GM21723 (cell line): ENCODE results near the gene GDPD5.

ENCODE experiments used
- ATAC-seq: cut with Tn5 transposase; IDR thresholded peaks from one replicate; pipeline ENCODE4 v1.9.1; 2021; ENCODE audit warnings: mild to moderate bottlenecking, moderate library complexity; ENCODE audit not compliant: unreplicated experiment

The GDPD5 gene, protein sequence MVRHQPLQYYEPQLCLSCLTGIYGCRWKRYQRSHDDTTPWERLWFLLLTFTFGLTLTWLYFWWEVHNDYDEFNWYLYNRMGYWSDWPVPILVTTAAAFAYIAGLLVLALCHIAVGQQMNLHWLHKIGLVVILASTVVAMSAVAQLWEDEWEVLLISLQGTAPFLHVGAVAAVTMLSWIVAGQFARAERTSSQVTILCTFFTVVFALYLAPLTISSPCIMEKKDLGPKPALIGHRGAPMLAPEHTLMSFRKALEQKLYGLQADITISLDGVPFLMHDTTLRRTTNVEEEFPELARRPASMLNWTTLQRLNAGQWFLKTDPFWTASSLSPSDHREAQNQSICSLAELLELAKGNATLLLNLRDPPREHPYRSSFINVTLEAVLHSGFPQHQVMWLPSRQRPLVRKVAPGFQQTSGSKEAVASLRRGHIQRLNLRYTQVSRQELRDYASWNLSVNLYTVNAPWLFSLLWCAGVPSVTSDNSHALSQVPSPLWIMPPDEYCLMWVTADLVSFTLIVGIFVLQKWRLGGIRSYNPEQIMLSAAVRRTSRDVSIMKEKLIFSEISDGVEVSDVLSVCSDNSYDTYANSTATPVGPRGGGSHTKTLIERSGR

DNA sequence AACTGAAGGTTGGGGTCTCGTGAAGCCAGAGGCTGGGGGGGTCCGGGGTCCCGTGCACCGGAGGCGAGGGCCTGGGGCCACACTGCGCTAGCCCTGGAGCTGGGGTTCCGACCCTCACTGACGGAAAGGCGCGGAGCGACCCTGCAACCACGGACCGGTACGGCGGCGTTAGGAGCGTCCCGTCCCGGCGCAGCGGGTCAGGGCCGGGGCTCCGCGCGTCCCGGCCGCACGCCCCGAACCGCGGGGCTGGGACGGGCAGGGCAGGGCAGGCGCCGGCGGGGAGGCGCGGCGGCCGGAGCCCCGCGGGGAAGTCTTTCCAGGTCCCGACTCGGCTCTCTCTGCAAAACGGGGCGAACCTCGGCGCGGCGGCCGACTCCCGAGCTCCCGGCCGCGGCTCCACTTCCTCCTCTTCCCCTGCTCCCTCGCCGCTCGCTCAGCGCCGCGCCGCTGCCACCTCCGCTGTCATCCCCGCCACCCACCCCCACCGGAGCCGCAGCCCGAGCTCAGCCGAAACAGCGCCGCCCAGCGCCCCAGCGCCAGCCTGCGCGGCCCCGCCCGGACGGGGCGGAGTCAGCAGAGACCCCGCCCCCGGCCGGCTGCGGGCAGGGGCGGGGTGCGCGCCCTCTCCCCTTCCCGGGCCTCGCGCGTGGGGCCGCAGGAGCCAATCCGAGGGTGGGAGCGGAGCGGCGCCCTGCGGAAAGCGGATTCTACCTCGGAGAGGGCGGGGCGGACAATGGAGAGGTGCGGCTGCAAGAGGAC, at the start of gene GDPD5:
TSS of gene GDPD5 (minus strand) at position 509 of the 759 bp plus-strand sequence. CDS start 48,206 bp downstream, outside the sequence.
- peak; percentile 75 for ATAC-seq

DNA sequence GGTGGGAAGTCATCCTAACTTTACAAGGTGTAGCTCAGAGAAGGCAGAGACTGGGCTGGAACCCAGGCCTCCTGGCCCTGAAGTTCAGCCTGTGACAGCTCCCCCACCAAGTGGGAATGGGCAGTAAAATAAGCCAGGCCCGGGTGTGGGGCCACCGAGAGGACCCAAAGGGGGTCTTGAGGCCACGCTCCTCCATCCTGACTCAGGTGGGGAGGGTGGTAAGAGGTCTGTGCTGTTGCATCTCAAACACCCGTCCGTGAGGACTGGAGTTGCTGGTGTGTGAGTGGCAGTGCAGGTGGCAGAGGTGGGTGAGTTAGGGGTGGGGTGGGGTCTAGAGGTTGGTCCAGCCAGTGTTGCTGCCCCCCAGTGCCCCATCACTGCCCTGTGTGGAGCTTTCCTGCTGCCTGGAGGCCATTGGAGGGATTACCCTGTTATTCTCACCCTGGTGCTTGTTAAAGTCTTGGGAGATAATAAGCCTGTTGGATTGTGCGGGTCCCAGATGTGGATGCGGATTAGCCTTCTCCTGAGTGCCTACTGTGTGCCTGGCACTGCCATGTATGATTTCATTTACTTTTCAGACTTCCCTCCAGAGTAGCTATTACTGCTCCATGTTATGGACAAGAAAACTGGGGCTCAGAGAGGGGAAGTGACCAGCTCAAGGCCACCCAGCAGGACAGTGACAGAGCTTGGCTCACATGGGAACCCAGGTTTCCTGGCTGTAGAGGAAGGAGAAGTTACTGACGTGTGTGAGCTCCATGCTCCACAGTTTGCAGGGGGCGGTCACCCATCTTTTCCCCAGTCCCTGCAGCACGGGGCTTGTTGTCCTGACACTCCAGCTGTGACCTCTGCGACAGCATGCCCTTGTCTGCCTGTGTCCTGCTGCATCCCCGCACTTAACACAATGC, 49.2 kb upstream of the GDPD5 start:
- ATAC-seq: no peak

GRCh38 chr11:75572744-75573143, 47.0 kb upstream of the GDPD5 start:
- ATAC-seq: no peak

DNA sequence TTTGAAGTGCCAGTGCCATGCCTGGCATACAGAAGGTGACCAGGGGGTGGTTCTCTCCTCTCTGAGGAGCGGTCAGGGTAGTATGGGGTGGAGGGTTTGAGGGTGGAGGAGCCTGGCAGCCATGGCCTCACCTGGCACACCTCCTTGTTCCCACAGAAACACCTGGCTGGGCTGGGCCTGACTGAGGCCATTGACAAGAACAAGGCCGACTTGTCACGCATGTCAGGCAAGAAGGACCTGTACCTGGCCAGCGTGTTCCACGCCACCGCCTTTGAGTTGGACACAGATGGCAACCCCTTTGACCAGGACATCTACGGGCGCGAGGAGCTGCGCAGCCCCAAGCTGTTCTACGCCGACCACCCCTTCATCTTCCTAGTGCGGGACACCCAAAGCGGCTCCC, 45.9 kb upstream of the GDPD5 start:
- ATAC-seq: no peak

- ATAC-seq: no peak
Observed at GRCh38 chr11:75570559-75571139, 44.9 kb upstream of the GDPD5 start.

GRCh38 chr11:75568616-75569219, 43.0 kb upstream of the GDPD5 start:
- no peak for ATAC-seq

DNA sequence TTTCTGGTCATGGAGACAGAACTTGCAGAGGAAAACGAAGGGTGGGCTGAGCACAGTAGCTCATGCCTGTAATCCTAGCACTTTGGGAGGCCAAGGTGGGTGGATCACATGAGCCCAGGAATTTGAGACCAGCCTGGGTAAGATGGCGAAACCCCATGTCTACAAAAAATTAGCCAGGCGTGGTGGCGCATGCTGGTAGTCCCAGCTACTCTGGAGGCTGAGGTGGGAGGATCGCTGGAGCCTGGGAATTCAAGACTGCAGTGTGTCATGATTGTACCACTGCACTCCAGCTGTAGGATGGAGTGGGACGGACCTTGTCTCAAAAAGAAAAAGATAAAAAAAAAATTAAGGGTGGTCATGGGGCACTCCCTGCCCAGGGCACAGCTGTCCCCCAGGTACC, 42.2 kb upstream of the GDPD5 start:
- ATAC-seq: no peak

DNA sequence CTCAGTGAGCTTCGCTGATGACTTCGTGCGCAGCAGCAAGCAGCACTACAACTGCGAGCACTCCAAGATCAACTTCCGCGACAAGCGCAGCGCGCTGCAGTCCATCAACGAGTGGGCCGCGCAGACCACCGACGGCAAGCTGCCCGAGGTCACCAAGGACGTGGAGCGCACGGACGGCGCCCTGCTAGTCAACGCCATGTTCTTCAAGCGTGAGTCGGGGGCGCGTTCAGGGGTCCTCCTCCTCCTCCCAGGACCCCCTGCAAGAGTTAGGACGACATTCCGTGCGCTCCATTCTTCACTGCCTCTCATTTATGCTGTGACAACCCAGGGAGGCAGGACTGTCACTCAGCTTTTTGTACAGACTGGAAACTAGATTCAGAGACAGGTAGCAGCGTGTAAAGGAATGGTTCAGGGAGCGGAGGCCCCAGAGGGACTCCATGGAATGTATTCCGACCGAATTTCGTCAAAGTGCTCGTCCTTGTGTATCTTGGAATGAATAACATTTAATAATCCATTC, 41.1 kb upstream of the GDPD5 start:
- ATAC-seq: no peak

- no peak for ATAC-seq
Observed at GRCh38 chr11:75565916-75566762, 40.4 kb upstream of the GDPD5 start.

DNA sequence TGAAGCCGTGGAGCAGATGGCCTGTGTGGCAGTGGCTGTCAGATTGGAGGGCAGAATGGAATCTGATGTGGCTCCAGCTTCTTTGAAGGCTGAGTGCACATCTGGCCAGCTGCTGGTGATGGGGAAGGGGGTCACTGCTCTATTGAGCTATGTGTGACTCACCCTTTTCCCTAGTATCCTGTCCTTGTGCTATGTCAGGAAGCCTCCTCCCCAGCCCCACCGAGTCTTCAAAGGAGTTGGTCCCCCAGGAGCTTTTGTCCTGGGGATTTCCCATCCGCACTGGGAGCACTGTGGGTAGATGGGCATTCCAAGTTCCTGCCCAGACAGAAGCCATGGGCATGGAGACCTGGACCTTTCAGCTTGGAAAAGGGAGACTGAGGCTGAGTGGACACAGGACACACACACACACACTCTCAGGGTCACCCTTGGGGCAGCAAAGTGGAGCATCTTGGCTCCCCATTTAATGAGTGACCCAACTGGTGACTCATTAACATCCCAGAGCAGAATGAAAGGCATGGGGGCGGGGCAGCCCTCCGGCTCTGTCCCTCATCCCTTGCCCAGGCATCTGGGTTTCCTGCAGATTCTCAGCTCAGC, 39.6 kb upstream of the GDPD5 start:
- no peak for ATAC-seq

GRCh38 chr11:75563978-75564552, 38.3 kb upstream of the GDPD5 start:
- ATAC-seq: no peak

GRCh38 chr11:75563501-75563977, 37.8 kb upstream of the GDPD5 start:
- no peak for ATAC-seq

DNA sequence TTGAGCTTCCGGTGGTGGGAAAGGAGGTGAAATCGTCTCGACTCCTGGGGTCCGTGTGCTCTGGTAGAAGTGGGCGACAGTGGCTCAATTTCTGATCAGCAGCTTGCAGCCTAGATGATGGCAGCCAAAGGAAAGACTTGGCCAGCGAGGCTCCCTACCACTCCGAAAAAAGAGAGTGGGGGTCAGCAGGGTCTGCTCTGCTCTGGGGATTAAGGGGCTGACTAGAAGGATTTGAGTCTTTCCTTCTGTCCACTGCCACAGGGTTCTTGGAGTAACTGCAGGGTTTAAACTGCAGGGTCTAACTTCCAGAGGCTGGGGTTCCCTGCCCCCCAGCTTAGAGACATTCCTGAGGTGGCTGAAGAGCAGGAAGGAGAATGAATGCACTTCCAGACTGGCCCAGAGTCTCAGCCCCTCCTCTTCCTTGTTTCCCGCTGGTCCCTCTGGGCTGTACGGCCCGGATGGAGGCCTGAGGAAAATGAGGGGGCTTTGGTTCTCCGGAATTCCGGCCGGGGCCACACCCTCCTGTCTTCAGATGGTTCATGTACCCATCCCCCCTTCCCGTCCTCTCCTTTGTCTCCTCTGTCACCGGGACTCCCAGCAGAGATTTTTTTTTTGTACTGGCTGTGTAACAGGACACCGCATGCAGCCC, 37.2 kb upstream of the GDPD5 start:
- no peak for ATAC-seq

GRCh38 chr11:75562048-75562835, 36.5 kb upstream of the GDPD5 start, which contains the start of gene SERPINH1:
Gene SERPINH1, plus strand, starts transcription at chr11:75562253. Its CDS starts 4,097 bp downstream, at chr11:75566350.
- ATAC-seq: peak; percentile 77

DNA sequence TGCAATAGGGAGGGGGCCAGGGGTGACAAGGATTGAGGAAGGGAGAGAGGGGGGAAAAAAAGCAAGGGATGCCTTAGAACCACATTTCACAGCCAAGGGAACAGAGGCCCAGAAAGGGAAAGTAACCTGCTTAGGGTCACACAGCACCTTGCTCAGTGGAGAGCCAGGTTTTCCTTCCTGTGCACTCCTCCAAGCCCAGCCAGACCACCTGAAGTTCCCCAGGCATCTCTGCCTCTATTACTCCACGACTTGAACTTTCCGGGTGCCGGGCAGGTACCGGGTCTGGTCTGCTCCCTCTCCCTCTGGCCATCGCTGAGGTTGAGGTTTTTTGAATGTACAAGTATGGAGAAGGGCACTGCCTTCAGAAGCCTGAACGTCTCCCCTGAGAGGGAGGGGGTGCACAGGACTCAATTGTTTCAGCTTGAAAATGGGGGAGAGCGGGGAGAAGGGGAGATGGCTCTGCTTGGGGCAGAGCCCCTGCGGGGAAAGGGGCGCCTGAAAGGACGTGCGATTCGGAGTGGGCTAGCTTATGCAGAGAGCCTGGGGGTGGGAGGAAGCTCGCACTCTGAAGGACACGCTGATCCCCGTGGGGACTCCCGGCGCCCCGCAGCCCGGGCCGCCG, 35.8 kb upstream of the GDPD5 start:
- ATAC-seq: peak; percentile 4

GRCh38 chr11:75560644-75561043, 34.9 kb upstream of the GDPD5 start:
- no peak for ATAC-seq
